WTC11 (cell line): Measurements from ENCODE around the gene PLD3. TPM values are rescaled to one million over a fixed set of nuclear protein-coding genes. Genes with fewer than 3 reads are reported as not detected.

ENCODE experiments used
- ATAC-seq: fragments of 200-7000 bp; cut with Tn5 transposase; 2 replicates; pipeline ENCODE4 v1.10.0; 2021; ENCODE audit warnings: mild to moderate bottlenecking, moderate library complexity
- CTCF ChIA-PET: fragments of 300-600 bp; sonication (Branson Sonifier 250); formaldehyde crosslinking; loops from one replicate; lab custom pipeline; 2021; ENCODE audit warnings: antibody characterized with exemption; lab: Charles Lee
- POLR2A ChIA-PET: fragments of 350-600 bp; sonication (Branson Sonifier 250); formaldehyde crosslinking; loops from one replicate; lab custom pipeline; 2021; ENCODE audit warnings: antibody characterized with exemption; lab: Charles Lee
- DNase-seq: peaks from one replicate; pipeline ENCODE4 v3.0.0; 2021; ENCODE audit warnings: low spot score
- H3K27ac Mint-ChIP-seq: 2 replicates; pipeline ENCODE4 v1.8.0; 2021; ENCODE audit warnings: mixed read lengths
- H3K27me3 Mint-ChIP-seq: 2 replicates; pipeline ENCODE4 v1.8.0; 2021; ENCODE audit warnings: low read depth, mild to moderate bottlenecking, moderate library complexity, mixed read lengths
- H3K36me3 Mint-ChIP-seq: 2 replicates; pipeline ENCODE4 v1.8.0; 2021; ENCODE audit warnings: mixed read lengths
- H3K4me1 Mint-ChIP-seq: 2 replicates; pipeline ENCODE4 v1.8.0; 2022; ENCODE audit warnings: mixed read lengths
- H3K4me3 Mint-ChIP-seq: 2 replicates; pipeline ENCODE4 v1.8.0; 2021; ENCODE audit warnings: mild to moderate bottlenecking, moderate library complexity, mixed read lengths
- H3K9me3 Mint-ChIP-seq: 2 replicates; pipeline ENCODE4 v1.8.0; 2021; ENCODE audit warnings: mixed read lengths
- ESRRA ChIP-seq: sonication (generic); formaldehyde crosslinking; IDR thresholded peaks from 2 replicates; pipeline ENCODE4 v1.8.1; 2022; ENCODE audit warnings: mild to moderate bottlenecking, missing genetic modification reagents, borderline replicate concordance
- ETV6 ChIP-seq: sonication (generic); formaldehyde crosslinking; IDR thresholded peaks from 2 replicates; pipeline ENCODE4 v1.8.1; 2022; ENCODE audit warnings: mild to moderate bottlenecking, missing genetic modification reagents
- GRHL2 ChIP-seq: fragments of 250-450 bp; sonication (Bioruptor Pico); IDR thresholded peaks from 2 replicates; pipeline ENCODE4 v1.8.0; 2022; ENCODE audit warnings: mild to moderate bottlenecking, moderate library complexity; ENCODE audit not compliant: insufficient replicate concordance, severe bottlenecking
- SMAD3 ChIP-seq: sonication (generic); formaldehyde crosslinking; IDR thresholded peaks from 2 replicates; pipeline ENCODE4 v1.8.0; 2022; ENCODE audit warnings: missing genetic modification reagents, mild to moderate bottlenecking, borderline replicate concordance
- TCF7 ChIP-seq: sonication (generic); formaldehyde crosslinking; IDR thresholded peaks from 2 replicates; pipeline ENCODE4 v1.8.0; 2022; ENCODE audit warnings: mild to moderate bottlenecking, low read depth, missing genetic modification reagents, moderate library complexity
- TEAD1 ChIP-seq: sonication (generic); formaldehyde crosslinking; IDR thresholded peaks from 2 replicates; pipeline ENCODE4 v1.8.0; 2022; ENCODE audit warnings: mild to moderate bottlenecking, missing genetic modification reagents
- ZNF317 ChIP-seq: sonication (generic); formaldehyde crosslinking; IDR thresholded peaks from 2 replicates; pipeline ENCODE4 v1.8.1; 2023; ENCODE audit warnings: low read depth, mild to moderate bottlenecking, moderate library complexity, missing genetic modification reagents, borderline replicate concordance
- ZNF396 ChIP-seq: fragments of 250-450 bp; sonication (Bioruptor Pico); IDR thresholded peaks from 2 replicates; pipeline ENCODE4 v1.8.0; 2021; ENCODE audit warnings: mild to moderate bottlenecking, moderate library complexity, borderline replicate concordance
- total RNA-seq: library from RNA; stranded (reverse); gene quantifications from 3 replicates; pipeline ENCODE4 v1.2.3, GENCODE V29; 2021
- TF ChIP-seq, protein P1 (sequence below): sonication (generic); formaldehyde crosslinking; IDR thresholded peaks from 2 replicates; pipeline ENCODE4 v1.8.1; 2022; ENCODE audit warnings: low read depth, missing genetic modification reagents, borderline replicate concordance
- TF ChIP-seq, protein P2 (sequence below): sonication (generic); formaldehyde crosslinking; IDR thresholded peaks from 2 replicates; pipeline ENCODE4 v1.8.1; 2023; ENCODE audit warnings: mild to moderate bottlenecking, missing genetic modification reagents
- TF ChIP-seq, protein P3 (sequence below): fragments of 250-450 bp; sonication (Bioruptor Pico); IDR thresholded peaks from 2 replicates; pipeline ENCODE4 v2.1.2; 2022; ENCODE audit warnings: mild to moderate bottlenecking, moderate library complexity
- TF ChIP-seq, protein P4 (sequence below): fragments of 250-450 bp; sonication (Bioruptor Pico); conservative IDR thresholded peaks from 2 replicates; pipeline ENCODE4 v1.9.0; 2021; ENCODE audit warnings: mild to moderate bottlenecking
- TF ChIP-seq, protein P5 (sequence below): sonication (generic); formaldehyde crosslinking; IDR thresholded peaks from 2 replicates; pipeline ENCODE4 v1.8.1; 2023; ENCODE audit warnings: mild to moderate bottlenecking, missing genetic modification reagents, moderate library complexity
- TF ChIP-seq, protein P6 (sequence below): fragments of 200-600 bp; IDR thresholded peaks from 2 replicates; pipeline ENCODE4 v1.8.0; 2022; ENCODE audit warnings: antibody characterized with exemption
- TF ChIP-seq, protein P7 (sequence below): sonication (generic); formaldehyde crosslinking; IDR thresholded peaks from 2 replicates; pipeline ENCODE4 v1.8.1; 2022; ENCODE audit warnings: low read depth, mild to moderate bottlenecking, moderate library complexity, missing genetic modification reagents, borderline replicate concordance

Gene PLD3
- total RNA-seq, 1 experiment from 2014 or later = 190 TPM

DNA sequence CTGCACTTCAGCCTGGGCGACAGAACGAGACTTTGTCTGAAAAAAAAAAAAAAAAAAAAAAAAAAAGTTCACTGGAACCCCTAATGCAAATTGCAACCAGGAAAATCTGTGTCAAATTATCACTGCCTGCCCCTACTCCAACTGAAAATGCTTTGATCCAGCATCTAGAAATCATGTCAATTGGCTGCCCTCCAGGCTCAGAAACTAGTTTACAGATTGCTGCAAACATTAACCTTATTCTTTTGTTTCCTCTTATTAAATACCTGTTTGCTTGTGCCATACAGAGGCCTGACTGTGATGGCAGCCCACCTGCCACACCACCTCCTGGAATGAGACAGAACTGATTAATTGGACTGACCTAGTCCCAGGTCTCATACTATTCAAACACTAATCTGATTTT, 44.7 kb upstream of the PLD3 start:
- TF ChIP-seq ZNF317 (no peak), ETV6 (no peak), ZNF396 (CRISPR knock-in tag) (no peak), TCF7 (no peak)
- TF ChIP-seq, protein P1, sequence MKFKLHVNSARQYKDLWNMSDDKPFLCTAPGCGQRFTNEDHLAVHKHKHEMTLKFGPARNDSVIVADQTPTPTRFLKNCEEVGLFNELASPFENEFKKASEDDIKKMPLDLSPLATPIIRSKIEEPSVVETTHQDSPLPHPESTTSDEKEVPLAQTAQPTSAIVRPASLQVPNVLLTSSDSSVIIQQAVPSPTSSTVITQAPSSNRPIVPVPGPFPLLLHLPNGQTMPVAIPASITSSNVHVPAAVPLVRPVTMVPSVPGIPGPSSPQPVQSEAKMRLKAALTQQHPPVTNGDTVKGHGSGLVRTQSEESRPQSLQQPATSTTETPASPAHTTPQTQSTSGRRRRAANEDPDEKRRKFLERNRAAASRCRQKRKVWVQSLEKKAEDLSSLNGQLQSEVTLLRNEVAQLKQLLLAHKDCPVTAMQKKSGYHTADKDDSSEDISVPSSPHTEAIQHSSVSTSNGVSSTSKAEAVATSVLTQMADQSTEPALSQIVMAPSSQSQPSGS = no peak
- TF ChIP-seq, protein P2, sequence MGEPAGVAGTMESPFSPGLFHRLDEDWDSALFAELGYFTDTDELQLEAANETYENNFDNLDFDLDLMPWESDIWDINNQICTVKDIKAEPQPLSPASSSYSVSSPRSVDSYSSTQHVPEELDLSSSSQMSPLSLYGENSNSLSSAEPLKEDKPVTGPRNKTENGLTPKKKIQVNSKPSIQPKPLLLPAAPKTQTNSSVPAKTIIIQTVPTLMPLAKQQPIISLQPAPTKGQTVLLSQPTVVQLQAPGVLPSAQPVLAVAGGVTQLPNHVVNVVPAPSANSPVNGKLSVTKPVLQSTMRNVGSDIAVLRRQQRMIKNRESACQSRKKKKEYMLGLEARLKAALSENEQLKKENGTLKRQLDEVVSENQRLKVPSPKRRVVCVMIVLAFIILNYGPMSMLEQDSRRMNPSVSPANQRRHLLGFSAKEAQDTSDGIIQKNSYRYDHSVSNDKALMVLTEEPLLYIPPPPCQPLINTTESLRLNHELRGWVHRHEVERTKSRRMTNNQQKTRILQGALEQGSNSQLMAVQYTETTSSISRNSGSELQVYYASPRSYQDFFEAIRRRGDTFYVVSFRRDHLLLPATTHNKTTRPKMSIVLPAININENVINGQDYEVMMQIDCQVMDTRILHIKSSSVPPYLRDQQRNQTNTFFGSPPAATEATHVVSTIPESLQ (CRISPR knock-in tag) = no peak
- no peaks in the 10 kb centered on the region for H3K36me3 Mint-ChIP-seq
- peaks cover 12% of the 10 kb centered on the region for H3K4me1 Mint-ChIP-seq
- peak; percentile 3 for DNase-seq
- no peak for ATAC-seq
- 0 out of 2 replicates have a peak overlapping the region, but pooled peaks have one; percentile 4 for H3K27ac Mint-ChIP-seq
- ChIA-PET POLR2A (no interaction called here), CTCF (interaction anchor here (0.6 to 2.1 kb wide), 8 partner anchors 16 to 237 kb away, joined by 3 to 18 read pairs (median 6); no protein-coding TSS in a partner anchor)
- no peaks in the 10 kb centered on the region for H3K27me3 Mint-ChIP-seq
- H3K4me3 Mint-ChIP-seq = no peak overlapping the region
- H3K9me3 Mint-ChIP-seq = no peaks in the 10 kb centered on the region

DNA sequence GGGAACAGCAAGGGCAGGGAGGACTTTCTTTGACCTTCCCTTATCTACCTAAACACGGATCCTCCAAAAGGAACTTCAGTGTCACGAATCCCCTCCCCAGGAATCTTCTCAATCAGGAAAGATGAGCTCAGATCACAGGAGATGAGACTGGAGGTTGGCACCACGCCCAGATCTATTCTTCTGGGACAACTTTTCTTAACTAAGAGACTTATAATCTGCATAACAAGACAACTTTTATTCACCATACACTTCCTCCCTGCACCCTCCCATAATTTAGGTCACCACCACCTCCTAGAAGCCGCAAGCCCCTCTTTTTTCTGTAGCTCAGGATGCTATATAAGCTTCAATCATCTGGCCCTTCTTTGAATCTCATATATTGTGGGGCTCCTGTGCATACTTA, 44.2 kb upstream of the PLD3 start:
- ChIA-PET POLR2A (no interaction called here), CTCF (interaction anchor here (0.6 to 2.9 kb wide), 16 partner anchors 9 to 263 kb away, joined by 3 to 25 read pairs (median 12); partner anchors contain the start of genes C19orf47, PLD3 and TTC9B)
- H3K4me3 Mint-ChIP-seq = no peak overlapping the region
- no peak for TF ChIP-seq GRHL2 (CRISPR knock-in tag)
- TF ChIP-seq, protein P3, sequence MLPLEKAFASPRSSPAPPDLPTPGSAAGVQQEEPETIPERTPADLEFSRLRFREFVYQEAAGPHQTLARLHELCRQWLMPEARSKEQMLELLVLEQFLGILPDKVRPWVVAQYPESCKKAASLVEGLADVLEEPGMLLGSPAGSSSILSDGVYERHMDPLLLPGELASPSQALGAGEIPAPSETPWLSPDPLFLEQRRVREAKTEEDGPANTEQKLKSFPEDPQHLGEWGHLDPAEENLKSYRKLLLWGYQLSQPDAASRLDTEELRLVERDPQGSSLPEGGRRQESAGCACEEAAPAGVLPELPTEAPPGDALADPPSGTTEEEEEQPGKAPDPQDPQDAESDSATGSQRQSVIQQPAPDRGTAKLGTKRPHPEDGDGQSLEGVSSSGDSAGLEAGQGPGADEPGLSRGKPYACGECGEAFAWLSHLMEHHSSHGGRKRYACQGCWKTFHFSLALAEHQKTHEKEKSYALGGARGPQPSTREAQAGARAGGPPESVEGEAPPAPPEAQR (CRISPR knock-in tag) = no peak
- TF ChIP-seq, protein P1 = no peak
- TF ChIP-seq ETV6 = no peak
- TF ChIP-seq SMAD3 (CRISPR knock-in tag) = no peak
- TF ChIP-seq, protein P4, sequence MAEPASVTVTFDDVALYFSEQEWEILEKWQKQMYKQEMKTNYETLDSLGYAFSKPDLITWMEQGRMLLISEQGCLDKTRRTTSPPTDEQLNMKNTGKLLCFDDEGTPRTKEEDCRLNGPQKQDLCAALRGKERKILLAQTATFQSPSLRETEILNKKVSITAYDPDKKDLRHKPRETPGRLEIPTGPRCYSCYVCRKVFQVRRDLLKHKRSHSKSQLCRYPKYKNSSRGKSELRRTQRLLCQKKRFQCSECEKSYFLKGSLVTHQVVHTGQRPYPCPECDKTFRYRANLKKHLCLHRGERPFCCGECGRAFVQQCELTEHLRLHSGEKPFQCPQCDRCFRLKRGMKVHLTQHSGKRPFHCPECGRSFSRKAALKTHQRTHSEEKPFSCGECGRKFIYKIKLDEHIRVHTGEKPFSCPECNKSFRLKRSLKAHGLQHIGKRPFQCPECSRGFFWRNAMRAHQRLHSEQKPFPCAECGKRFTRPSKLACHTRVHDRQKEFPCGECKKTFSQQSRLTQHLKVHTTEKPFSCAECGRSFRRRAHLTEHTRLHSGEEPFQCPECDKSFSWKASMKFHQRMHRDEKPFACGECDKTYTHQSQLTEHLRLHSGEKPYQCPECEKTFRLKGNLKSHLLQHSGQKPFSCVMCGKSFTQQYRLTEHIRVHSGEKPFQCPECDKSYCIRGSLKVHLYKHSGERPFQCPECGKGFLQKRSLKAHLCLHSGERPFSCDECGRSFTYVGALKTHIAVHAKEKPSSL (CRISPR knock-in tag) = no peak
- ATAC-seq = no peak
- no peaks in the 10 kb centered on the region for H3K36me3 Mint-ChIP-seq
- no peaks in the 10 kb centered on the region for H3K9me3 Mint-ChIP-seq
- DNase-seq = no peak
- peak overlapping the region; percentile 33; the same call in 1 of the 2 replicates for H3K27ac Mint-ChIP-seq
- peaks cover 12% of the 10 kb centered on the region for H3K4me1 Mint-ChIP-seq
- no peaks in the 10 kb centered on the region for H3K27me3 Mint-ChIP-seq

DNA sequence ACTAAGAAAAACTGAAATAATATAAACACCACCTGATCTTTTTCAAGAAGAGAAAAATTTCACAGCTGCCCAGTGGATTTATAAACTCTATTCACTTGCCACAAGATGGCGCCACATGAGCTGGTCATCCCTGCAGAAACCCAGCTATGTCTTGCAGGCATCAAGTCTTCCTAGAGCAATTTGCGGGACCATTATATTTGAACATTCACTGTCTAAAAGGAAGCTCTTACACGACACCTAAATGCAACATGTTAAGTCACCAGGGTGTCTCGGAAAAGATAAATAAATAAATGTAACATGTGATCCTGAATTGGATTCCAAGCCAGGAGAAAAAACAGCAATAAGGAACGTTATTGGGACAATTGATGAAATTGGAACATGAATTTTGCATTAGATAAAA, 43.1 kb upstream of the PLD3 start:
- no peaks in the 10 kb centered on the region for H3K36me3 Mint-ChIP-seq
- TF ChIP-seq TEAD1 (no peak), ESRRA (CRISPR knock-in tag) (no peak), GRHL2 (CRISPR knock-in tag) (no peak)
- TF ChIP-seq, protein P5, sequence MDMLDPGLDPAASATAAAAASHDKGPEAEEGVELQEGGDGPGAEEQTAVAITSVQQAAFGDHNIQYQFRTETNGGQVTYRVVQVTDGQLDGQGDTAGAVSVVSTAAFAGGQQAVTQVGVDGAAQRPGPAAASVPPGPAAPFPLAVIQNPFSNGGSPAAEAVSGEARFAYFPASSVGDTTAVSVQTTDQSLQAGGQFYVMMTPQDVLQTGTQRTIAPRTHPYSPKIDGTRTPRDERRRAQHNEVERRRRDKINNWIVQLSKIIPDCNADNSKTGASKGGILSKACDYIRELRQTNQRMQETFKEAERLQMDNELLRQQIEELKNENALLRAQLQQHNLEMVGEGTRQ = no peak
- TF ChIP-seq, protein P6, sequence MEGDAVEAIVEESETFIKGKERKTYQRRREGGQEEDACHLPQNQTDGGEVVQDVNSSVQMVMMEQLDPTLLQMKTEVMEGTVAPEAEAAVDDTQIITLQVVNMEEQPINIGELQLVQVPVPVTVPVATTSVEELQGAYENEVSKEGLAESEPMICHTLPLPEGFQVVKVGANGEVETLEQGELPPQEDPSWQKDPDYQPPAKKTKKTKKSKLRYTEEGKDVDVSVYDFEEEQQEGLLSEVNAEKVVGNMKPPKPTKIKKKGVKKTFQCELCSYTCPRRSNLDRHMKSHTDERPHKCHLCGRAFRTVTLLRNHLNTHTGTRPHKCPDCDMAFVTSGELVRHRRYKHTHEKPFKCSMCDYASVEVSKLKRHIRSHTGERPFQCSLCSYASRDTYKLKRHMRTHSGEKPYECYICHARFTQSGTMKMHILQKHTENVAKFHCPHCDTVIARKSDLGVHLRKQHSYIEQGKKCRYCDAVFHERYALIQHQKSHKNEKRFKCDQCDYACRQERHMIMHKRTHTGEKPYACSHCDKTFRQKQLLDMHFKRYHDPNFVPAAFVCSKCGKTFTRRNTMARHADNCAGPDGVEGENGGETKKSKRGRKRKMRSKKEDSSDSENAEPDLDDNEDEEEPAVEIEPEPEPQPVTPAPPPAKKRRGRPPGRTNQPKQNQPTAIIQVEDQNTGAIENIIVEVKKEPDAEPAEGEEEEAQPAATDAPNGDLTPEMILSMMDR = peak; percentile 46; the same call in 1 of the 2 replicates
- TF ChIP-seq, protein P7, sequence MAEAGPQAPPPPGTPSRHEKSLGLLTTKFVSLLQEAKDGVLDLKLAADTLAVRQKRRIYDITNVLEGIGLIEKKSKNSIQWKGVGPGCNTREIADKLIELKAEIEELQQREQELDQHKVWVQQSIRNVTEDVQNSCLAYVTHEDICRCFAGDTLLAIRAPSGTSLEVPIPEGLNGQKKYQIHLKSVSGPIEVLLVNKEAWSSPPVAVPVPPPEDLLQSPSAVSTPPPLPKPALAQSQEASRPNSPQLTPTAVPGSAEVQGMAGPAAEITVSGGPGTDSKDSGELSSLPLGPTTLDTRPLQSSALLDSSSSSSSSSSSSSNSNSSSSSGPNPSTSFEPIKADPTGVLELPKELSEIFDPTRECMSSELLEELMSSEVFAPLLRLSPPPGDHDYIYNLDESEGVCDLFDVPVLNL (CRISPR knock-in tag) = no peak
- peak; percentile 81 for DNase-seq
- H3K4me3 Mint-ChIP-seq = no peak overlapping the region
- H3K27me3 Mint-ChIP-seq = no peaks in the 10 kb centered on the region
- POLR2A ChIA-PET = interaction anchor here (0.7 kb wide), 2 partner anchors 115 to 301 kb away, joined by 3 read pairs; no protein-coding TSS in a partner anchor
- H3K4me1 Mint-ChIP-seq = peaks cover 12% of the 10 kb centered on the region
- H3K27ac Mint-ChIP-seq = peak overlapping the region; percentile 3; the same call in 1 of the 2 replicates
- peak; percentile 65 for ATAC-seq
- CTCF ChIA-PET = interaction anchor here (0.5 to 2.9 kb wide), 74 partner anchors 8 to 397 kb away, joined by 3 to 25 read pairs (median 4); partner anchors contain the start of genes C19orf47, PLD3, PRX and PSMC4
- no peaks in the 10 kb centered on the region for H3K9me3 Mint-ChIP-seq
